GM21447 (cell line): Measurements from ENCODE around the gene CNTNAP5.

ENCODE experiments used
- ATAC-seq: cut with Tn5 transposase; IDR thresholded peaks from one replicate; pipeline ENCODE4 v1.9.1; 2021; ENCODE audit not compliant: unreplicated experiment

The CNTNAP5 gene

GRCh38 chr2:124664363-124664762 is 639.3 kb downstream of the CNTNAP5 start:
- no peak for ATAC-seq

- ATAC-seq = no peak
Observed at GRCh38 chr2:124666976-124667375, 641.9 kb downstream of the CNTNAP5 start.

GRCh38 chr2:124668161-124668560 is 643.1 kb downstream of the CNTNAP5 start:
- no peak for ATAC-seq

- no peak for ATAC-seq
Observed at GRCh38 chr2:124670187-124670586, 645.1 kb downstream of the CNTNAP5 start.

GRCh38 chr2:124678043-124678442 is 653.0 kb downstream of the CNTNAP5 start:
- ATAC-seq = no peak

- ATAC-seq = no peak
Observed at GRCh38 chr2:124683536-124684428, 658.7 kb downstream of the CNTNAP5 start.

GRCh38 chr2:124689348-124689747 is 664.3 kb downstream of the CNTNAP5 start:
- ATAC-seq = no peak

- ATAC-seq = no peak
Observed at GRCh38 chr2:124692216-124692615, 667.1 kb downstream of the CNTNAP5 start.

- ATAC-seq = no peak
Observed at GRCh38 chr2:124692707-124693106, 667.6 kb downstream of the CNTNAP5 start.

- no peak for ATAC-seq
Observed at GRCh38 chr2:124693156-124693555, 668.1 kb downstream of the CNTNAP5 start.

- no peak for ATAC-seq
Observed at GRCh38 chr2:124698979-124699565, 674.0 kb downstream of the CNTNAP5 start.

GRCh38 chr2:124702777-124703176 is 677.7 kb downstream of the CNTNAP5 start:
- no peak for ATAC-seq

- ATAC-seq = no peak
Observed at GRCh38 chr2:124704071-124704925, 679.2 kb downstream of the CNTNAP5 start.

GRCh38 chr2:124708661-124709060 is 683.6 kb downstream of the CNTNAP5 start:
- ATAC-seq = no peak

GRCh38 chr2:124713969-124714368 is 688.9 kb downstream of the CNTNAP5 start:
- no peak for ATAC-seq

- no peak for ATAC-seq
Observed at GRCh38 chr2:124725187-124725586, 700.1 kb downstream of the CNTNAP5 start.

- ATAC-seq = no peak
Observed at GRCh38 chr2:124740636-124741035, 715.5 kb downstream of the CNTNAP5 start.

GRCh38 chr2:124753842-124754241 is 728.8 kb downstream of the CNTNAP5 start:
- ATAC-seq = no peak

GRCh38 chr2:124755386-124755785 is 730.3 kb downstream of the CNTNAP5 start:
- no peak for ATAC-seq

GRCh38 chr2:124756048-124756447 is 731.0 kb downstream of the CNTNAP5 start:
- ATAC-seq = no peak

- ATAC-seq = no peak
Observed at GRCh38 chr2:124762388-124762787, 737.3 kb downstream of the CNTNAP5 start.
